Activated CD8-positive, alpha-beta memory T cell treated with anti-CD3 and anti-CD28 coated beads, Interleukin-2, amount 50 U/mL, for 24 hours (primary cell): ENCODE measurements around the gene MBTPS1.

Source experiments
- DNase-seq: peaks from one replicate; pipeline ENCODE4 v3.0.0-alpha.2; 2020; ENCODE audit errors: extremely low read depth

The MBTPS1 gene

GRCh38 chr16:84116720-84117493, at the start of gene MBTPS1:
TSS of gene MBTPS1 (minus strand) at chr16:84116942. CDS start at chr16:84101783, 15,159 bp downstream.
- DNase-seq = peak; percentile 89

GRCh38 chr16:84165746-84166145, 49.0 kb upstream of the MBTPS1 start:
- no peak for DNase-seq

DNA sequence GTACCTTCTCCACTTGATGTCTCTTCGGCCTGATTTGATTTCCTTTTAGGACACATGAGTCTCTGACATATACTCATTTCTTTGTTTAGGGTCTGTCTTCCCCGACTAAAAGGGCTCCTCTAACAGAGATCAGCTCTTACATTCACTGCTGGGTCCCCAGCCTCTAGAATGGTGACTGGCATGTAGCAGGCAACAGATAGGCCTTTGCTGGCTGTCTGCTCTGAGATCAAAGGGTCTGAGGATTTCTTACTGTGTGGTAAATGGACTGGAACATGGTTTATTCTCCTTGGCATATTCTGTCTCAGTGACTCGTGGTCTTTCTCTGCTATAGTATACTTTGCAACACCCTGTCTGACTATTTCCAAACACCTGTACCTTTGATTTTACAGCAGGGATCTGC, 45.1 kb upstream of the MBTPS1 start:
- DNase-seq = no peak

DNA sequence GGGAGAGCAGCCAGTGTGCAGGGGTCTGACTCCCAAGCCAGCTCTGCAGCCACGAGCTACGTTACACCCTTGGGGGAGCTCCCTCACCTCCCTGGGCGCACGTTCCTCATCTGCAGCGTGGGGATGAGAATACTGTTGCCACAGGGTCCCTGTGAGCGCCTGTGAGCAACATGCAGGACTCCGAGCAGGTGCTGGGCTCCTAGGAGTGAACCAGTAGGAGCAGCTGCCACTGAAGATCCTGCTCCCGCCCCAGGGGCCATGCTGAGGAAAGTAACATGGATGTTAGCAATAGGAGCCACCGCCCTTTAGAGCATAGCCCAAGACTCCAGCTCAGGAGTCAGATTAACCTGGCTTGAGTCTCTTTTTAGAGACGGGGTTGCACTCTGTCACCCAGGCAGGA, 44.3 kb upstream of the MBTPS1 start:
- DNase-seq = no peak

DNA sequence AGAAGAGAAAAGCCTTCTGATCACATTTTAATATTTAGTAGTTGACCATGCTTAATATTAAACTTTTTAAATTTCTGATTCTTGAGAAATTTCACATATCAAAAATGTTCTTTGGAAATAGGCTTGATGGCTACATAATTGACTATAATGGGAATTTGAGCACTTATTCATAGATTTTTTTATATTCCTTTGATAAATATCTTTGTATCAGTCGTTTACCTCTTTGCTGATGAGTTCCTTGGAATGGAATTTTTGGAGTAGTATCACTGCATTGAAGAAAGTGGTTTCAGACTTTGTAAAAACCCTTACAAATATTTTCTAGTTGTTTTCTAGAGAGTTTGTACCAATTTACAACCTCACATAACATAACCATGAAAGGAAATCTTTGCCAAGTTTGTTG, 43.1 kb upstream of the MBTPS1 start:
- no peak for DNase-seq

DNA sequence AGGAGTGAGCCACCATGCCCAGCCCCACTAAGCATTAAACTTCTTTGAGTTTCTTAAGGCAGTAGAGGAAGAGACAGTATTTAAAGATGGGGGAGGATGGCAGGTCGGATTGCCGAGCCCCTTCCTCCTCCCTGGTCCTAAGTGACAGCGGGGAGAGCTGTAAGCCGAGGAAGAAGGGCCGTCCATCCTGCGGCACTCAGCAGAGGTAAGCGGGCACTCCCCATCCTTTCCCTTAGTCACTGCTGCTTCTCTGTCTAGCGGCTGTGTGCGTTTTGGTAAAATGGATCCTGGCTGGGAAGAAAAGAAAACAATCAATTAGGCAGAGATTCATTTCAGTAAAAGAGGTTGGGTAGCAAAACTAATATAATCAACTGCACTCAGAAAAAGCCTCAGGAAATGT, 42.3 kb upstream of the MBTPS1 start:
- no peak for DNase-seq

- DNase-seq = no peak
Observed at GRCh38 chr16:84156342-84156784, 39.6 kb upstream of the MBTPS1 start.

DNA sequence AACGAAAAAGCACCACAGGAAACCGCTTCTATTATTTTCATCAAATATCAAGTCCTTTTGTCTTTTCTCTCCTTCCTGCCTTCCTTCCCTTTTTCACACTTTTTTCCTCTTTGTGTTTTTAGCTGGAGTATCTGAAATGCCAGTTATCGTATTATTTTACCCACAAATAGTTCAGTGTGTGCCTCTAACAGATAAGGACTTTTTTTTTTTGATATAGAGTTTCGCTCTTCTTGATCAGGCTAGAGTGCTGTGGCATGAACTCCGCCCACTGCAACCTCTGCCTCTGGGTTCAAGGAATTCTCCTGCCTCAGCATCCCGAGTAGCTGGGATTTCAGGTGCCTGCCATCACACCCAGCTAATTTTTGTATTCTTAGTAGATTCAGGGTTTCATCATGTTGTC, 39.0 kb upstream of the MBTPS1 start:
- DNase-seq = no peak

DNA sequence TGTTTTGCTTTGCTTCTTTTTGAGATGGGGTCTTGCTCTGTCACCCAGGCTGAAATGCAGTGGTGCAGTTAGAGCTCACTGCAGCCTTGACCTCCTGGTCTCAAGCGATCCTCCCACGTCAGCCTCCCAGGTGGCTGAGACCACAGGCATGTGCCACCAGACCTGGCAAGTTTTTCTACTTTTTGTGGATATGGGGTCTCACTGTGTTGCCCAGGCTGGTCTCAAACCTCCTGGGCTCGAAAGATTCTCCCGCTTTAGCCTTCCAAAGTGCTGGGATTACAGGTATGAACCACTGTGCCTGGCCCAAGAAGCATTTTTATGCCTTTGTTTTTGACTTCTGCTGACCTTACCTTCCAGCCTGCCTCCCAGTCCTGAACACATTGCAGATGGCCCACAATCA, 38.5 kb upstream of the MBTPS1 start:
- DNase-seq = no peak

DNA sequence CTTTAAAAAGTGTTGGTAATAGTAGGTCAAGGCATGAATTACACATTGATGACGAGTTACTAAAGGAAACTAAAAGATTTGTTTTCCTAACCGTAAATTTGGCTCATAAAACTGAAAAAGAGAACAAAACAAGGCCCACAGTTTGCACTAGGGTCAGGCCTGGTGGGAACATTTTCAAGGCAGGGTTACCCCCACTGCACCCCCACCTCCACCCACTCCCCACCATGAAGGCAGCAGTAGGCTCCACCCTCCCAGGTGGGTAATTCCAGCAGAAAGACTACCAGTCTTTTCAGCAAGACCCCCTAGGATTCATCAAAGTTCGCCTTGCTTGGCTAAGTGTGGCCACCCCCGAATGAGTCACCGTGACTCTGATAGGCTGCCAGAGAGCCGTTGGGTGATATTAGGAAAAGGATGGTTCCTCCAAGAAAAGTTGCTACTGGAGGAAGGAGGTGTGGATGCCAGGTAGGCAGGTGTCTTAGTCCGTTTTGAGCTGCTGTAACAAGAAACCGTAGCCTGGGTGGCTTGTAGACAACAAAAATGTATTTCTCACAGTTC, 37.0 kb upstream of the MBTPS1 start:
- no peak for DNase-seq

GRCh38 chr16:84150926-84151325, 34.2 kb upstream of the MBTPS1 start:
- no peak for DNase-seq

DNA sequence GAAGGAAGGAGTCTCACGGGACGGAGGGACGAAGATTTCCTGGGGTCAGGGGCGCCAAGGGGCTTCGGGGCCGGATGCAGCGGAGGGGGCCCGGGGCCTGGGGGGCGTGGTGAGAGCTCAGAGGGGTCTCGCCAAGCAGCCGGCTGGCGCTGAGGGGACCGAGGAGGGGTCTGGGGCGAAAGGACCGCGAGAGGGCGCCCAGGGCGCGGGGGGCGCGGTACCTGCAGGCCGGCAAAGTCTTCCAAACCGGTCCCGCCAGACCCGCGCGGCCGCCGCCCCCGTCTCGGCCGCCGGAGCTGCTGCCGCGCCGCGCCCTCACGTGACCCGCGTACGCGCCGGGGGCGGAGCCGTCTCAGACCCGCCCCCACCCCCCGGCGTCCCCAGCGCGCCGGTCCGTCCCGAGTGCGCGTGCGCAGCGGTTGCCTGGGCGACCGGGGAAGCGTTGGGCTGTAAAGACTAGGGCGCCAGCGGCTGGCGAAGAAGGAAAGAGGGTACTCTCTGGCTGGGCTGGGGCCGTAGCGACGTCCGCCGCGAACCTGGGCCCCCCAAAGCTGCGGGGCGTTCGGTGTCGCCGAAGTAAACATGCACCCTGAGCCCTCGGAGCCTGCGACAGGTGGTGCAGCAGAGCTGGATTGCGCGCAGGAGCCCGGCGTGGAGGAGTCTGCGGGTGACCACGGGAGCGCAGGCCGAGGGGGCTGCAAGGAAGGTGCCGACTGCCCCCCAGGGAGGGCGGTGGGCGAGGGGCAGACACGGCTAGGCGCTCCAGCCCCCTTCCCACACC, 28.3 kb upstream of the MBTPS1 start, which contains the start of the genes DNAAF1 and HSDL1:
DNAAF1 (plus strand) TSS at position 450 of the 781 bp plus-strand sequence; CDS start at position 583, 133 bp downstream.
HSDL1 (minus strand) TSS at position 319 of the 781 bp plus-strand sequence. CDS start 13,856 bp downstream, outside the sequence.
- peak; percentile 70 for DNase-seq

- DNase-seq = no peak
Observed at GRCh38 chr16:84144209-84144858, 27.6 kb upstream of the MBTPS1 start.

DNA sequence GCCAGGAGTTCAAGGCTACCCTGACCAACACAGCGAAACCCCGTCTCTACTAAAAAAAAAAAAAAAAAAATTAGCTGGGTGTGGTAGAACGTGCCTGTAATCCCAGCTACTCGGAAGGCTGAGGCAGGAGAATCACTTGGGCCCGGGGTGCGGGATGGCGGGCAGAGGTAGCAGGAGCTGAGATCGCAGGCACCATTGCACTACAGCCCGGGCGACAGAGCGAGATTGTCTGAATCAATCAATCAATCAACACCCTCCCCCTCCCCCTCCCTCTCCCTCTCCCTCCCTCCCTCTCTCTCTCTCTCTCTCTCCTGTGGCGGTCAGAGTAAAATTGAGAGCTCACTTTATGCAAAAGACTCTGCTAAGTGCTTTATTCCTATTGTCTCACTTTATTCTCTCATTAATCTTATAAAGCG, 27.1 kb upstream of the MBTPS1 start:
- no peak for DNase-seq

DNA sequence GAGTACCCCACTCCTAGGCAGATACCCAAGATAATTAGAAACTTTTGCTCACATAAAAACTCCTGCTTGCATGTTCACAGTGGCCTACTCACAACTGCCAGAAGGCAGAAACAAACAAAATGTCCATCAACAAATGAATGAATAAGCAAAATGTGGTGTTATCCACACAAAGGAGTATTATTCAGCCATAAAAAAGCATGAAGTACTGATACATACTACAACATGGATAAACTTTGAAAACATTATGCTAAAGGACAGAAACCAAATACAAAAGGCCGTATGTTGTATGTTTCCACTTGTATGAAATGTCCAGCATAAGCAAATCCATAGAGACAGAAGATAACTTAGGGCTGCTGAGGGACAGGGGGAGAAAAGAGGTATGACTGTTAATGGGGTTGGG, 26.3 kb upstream of the MBTPS1 start:
- DNase-seq = no peak

DNA sequence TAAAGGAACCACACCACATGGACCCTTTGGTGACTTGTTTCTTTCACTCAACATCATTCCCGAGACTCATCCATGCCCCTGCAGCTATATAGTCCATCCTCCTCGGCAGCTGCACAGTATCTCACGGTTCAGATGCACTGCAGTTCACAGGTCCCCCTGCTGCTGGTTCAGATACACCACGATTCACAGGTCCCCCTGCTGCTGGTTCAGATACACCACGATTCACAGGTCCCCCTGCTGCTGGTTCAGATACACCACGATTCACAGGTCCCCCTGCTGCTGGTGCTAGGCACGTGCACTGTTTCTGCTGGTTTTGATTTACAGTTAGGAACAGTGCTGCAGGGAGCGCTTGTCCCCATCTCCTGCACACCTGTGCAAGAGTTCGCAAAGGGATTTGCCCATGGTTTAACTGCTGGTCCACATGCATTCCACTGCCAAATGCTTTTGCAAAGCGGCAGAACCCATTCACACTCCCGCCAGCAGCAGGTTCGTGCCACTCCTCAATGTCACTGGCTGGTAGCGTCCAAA, 24.5 kb upstream of the MBTPS1 start:
- DNase-seq = no peak

GRCh38 chr16:84139628-84140258, 23.0 kb upstream of the MBTPS1 start:
- no peak for DNase-seq

- no peak for DNase-seq
Observed at GRCh38 chr16:84138824-84139627, 22.3 kb upstream of the MBTPS1 start.

DNA sequence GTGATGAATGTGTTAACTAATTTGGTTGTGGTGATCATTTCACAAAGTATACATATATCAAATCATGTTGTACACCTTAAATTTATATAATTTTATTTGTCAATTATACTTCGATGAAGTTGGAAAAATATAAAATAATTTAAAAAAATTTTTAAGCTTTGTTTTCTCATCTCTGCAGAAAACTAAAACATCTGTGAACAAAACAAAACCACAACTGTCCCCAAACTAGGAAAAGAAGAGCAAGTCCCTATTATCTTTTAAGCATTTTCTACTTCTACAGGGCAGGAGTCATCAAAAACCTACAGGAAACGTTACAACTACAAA, 21.7 kb upstream of the MBTPS1 start:
- no peak for DNase-seq

DNA sequence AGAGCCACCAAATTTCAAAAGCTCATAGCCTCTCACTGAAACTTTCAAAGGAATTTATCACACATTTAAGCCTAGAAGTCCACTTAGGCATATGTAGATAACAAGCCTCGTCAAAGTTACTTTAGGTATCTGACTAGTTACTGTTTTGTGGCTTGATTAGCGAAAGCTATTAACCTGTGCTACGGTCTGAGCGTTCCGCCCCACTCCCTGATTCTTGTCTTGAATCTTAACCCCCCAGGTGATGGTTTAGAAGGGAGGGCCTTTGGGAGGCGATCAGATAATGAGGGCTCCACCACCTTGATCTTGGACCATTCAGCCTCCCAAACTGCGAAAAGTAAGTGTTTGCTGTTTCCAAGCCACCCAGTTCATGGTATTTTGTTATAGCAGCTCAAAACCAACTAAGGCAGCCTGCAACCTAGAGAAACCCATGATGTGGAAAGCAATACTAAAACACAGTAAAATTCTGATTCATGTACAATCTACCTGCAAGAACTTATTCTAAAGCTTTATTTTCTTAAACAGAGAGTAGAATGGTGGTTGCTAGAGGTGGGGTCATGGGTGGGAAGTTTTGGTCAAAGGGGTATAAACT, 21.1 kb upstream of the MBTPS1 start:
- DNase-seq = no peak
